WTC11 (cell line): ENCODE measurements around the gene OR4D10. TPM values are rescaled to one million over a fixed set of nuclear protein-coding genes. Genes with fewer than 3 reads are reported as not detected.
"Not testable (repeated sequence)": the region's sequence is repeated elsewhere in the genome, so short reads cannot be mapped to it uniquely, and the experiment has no call there.

ENCODE experiments used
- ATAC-seq: fragments of 200-7000 bp; cut with Tn5 transposase; 2 replicates; pipeline ENCODE4 v1.10.0; 2021; ENCODE audit warnings: mild to moderate bottlenecking, moderate library complexity
- CTCF ChIA-PET: fragments of 300-600 bp; sonication (Branson Sonifier 250); formaldehyde crosslinking; loops from one replicate; lab custom pipeline; 2021; ENCODE audit warnings: antibody characterized with exemption; lab: Charles Lee
- POLR2A ChIA-PET: fragments of 350-600 bp; sonication (Branson Sonifier 250); formaldehyde crosslinking; loops from one replicate; lab custom pipeline; 2021; ENCODE audit warnings: antibody characterized with exemption; lab: Charles Lee
- DNase-seq: peaks from one replicate; pipeline ENCODE4 v3.0.0; 2021; ENCODE audit warnings: low spot score
- H3K27ac Mint-ChIP-seq: 2 replicates; pipeline ENCODE4 v1.8.0; 2021; ENCODE audit warnings: mixed read lengths
- H3K27me3 Mint-ChIP-seq: 2 replicates; pipeline ENCODE4 v1.8.0; 2021; ENCODE audit warnings: low read depth, mild to moderate bottlenecking, moderate library complexity, mixed read lengths
- H3K36me3 Mint-ChIP-seq: 2 replicates; pipeline ENCODE4 v1.8.0; 2021; ENCODE audit warnings: mixed read lengths
- H3K4me1 Mint-ChIP-seq: 2 replicates; pipeline ENCODE4 v1.8.0; 2022; ENCODE audit warnings: mixed read lengths
- H3K4me3 Mint-ChIP-seq: 2 replicates; pipeline ENCODE4 v1.8.0; 2021; ENCODE audit warnings: mild to moderate bottlenecking, moderate library complexity, mixed read lengths
- H3K9me3 Mint-ChIP-seq: 2 replicates; pipeline ENCODE4 v1.8.0; 2021; ENCODE audit warnings: mixed read lengths
- ATF1 ChIP-seq: sonication (generic); formaldehyde crosslinking; IDR thresholded peaks from 2 replicates; pipeline ENCODE4 v1.8.1; 2023; ENCODE audit warnings: mild to moderate bottlenecking, moderate library complexity, missing genetic modification reagents
- CTCF ChIP-seq: fragments of 200-600 bp; IDR thresholded peaks from 2 replicates; pipeline ENCODE4 v1.8.0; 2022; ENCODE audit warnings: antibody characterized with exemption
- E2F5 ChIP-seq: sonication (generic); formaldehyde crosslinking; IDR thresholded peaks from 2 replicates; pipeline ENCODE4 v1.8.1; 2022; ENCODE audit warnings: mild to moderate bottlenecking, moderate library complexity, missing genetic modification reagents
- ELF4 ChIP-seq: sonication (generic); formaldehyde crosslinking; IDR thresholded peaks from 2 replicates; pipeline ENCODE4 v1.8.1; 2022; ENCODE audit warnings: low read depth, mild to moderate bottlenecking, moderate library complexity, missing genetic modification reagents
- ERG ChIP-seq: fragments of 250-450 bp; sonication (Bioruptor Pico); IDR thresholded peaks from 2 replicates; pipeline ENCODE4 v1.8.0; 2021; ENCODE audit warnings: mild to moderate bottlenecking
- ESRRA ChIP-seq: sonication (generic); formaldehyde crosslinking; IDR thresholded peaks from 2 replicates; pipeline ENCODE4 v1.8.1; 2022; ENCODE audit warnings: mild to moderate bottlenecking, missing genetic modification reagents, borderline replicate concordance
- FOXK1 ChIP-seq: sonication (generic); formaldehyde crosslinking; IDR thresholded peaks from 2 replicates; pipeline ENCODE4 v1.8.0; 2022; ENCODE audit warnings: mild to moderate bottlenecking, moderate library complexity, missing genetic modification reagents
- GTF2I ChIP-seq: fragments of 250-450 bp; sonication (Bioruptor Pico); conservative IDR thresholded peaks from 2 replicates; pipeline ENCODE4 v1.4.0; 2021; ENCODE audit warnings: mild to moderate bottlenecking
- JUN ChIP-seq: sonication (generic); formaldehyde crosslinking; IDR thresholded peaks from 2 replicates; pipeline ENCODE4 v1.8.0; 2023; ENCODE audit warnings: mild to moderate bottlenecking, missing genetic modification reagents
- OVOL2 ChIP-seq: fragments of 250-450 bp; sonication (Bioruptor Pico); IDR thresholded peaks from 2 replicates; pipeline ENCODE4 v1.9.0; 2021; ENCODE audit warnings: mild to moderate bottlenecking, borderline replicate concordance
- PRRX2 ChIP-seq: fragments of 250-450 bp; sonication (Bioruptor Pico); IDR thresholded peaks from 2 replicates; pipeline ENCODE4 v1.8.0; 2021; ENCODE audit warnings: mild to moderate bottlenecking
- SP1 ChIP-seq: sonication (generic); formaldehyde crosslinking; conservative IDR thresholded peaks from 2 replicates; pipeline ENCODE4 v1.8.1; 2022; ENCODE audit warnings: missing genetic modification reagents
- ZNF232 ChIP-seq: sonication (generic); formaldehyde crosslinking; IDR thresholded peaks from 2 replicates; pipeline ENCODE4 v1.8.0; 2022; ENCODE audit warnings: mild to moderate bottlenecking, missing genetic modification reagents
- ZNF317 ChIP-seq: sonication (generic); formaldehyde crosslinking; IDR thresholded peaks from 2 replicates; pipeline ENCODE4 v1.8.1; 2023; ENCODE audit warnings: low read depth, mild to moderate bottlenecking, moderate library complexity, missing genetic modification reagents, borderline replicate concordance
- ZNF396 ChIP-seq: fragments of 250-450 bp; sonication (Bioruptor Pico); IDR thresholded peaks from 2 replicates; pipeline ENCODE4 v1.8.0; 2021; ENCODE audit warnings: mild to moderate bottlenecking, moderate library complexity, borderline replicate concordance
- ZNF416 ChIP-seq: fragments of 250-450 bp; sonication (Bioruptor Pico); IDR thresholded peaks from 2 replicates; pipeline ENCODE4 v1.9.0; 2021; ENCODE audit warnings: mild to moderate bottlenecking, inconsistent platforms
- ZNF425 ChIP-seq: fragments of 250-450 bp; sonication (Bioruptor Pico); conservative IDR thresholded peaks from 2 replicates; pipeline ENCODE4 v1.9.0; 2021; ENCODE audit warnings: mild to moderate bottlenecking
- total RNA-seq: library from RNA; stranded (reverse); gene quantifications from 3 replicates; pipeline ENCODE4 v1.2.3, GENCODE V29; 2021
- TF ChIP-seq, protein P1 (sequence below): sonication (generic); formaldehyde crosslinking; IDR thresholded peaks from 2 replicates; pipeline ENCODE4 v1.8.1; 2022; ENCODE audit warnings: low read depth, mild to moderate bottlenecking, moderate library complexity, missing genetic modification reagents, borderline replicate concordance
- TF ChIP-seq, protein P2 (sequence below): sonication (generic); formaldehyde crosslinking; IDR thresholded peaks from 2 replicates; pipeline ENCODE4 v1.8.0; 2022; ENCODE audit warnings: mild to moderate bottlenecking, missing genetic modification reagents
- TF ChIP-seq, protein P3 (sequence below): sonication (generic); formaldehyde crosslinking; IDR thresholded peaks from 2 replicates; pipeline ENCODE4 v1.8.1; 2023; ENCODE audit warnings: mild to moderate bottlenecking, missing genetic modification reagents

OR4D10 gene
- total RNA-seq, 1 experiment from 2014 or later: not detected

DNA sequence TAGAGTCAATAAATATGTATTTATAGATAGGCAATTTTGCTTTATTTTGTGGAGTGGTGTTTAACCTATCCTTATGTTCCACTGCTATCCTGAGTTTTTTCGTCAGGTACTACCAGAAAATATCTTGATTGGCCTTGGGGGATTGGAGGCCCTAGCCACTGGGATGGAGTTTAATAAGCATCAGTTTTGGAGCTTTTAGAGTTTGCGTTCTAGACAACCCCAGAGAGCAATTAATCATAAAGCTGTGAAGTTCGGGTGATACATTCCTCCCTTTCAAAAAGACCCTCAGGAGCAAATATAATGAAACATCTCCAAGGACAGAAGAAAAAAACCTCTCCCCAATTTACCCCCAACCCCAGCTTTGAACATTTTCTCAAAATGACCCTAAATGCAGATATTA, 36.9 kb upstream of the OR4D10 start, which contains the start of gene OR5A1 (continued):
- TF ChIP-seq ERG: no peak
- TF ChIP-seq PRRX2 (CRISPR knock-in tag): no peak
- no peak for TF ChIP-seq ELF4
- TF ChIP-seq ZNF396 (CRISPR knock-in tag): no peak
- no peak for TF ChIP-seq ZNF232 (CRISPR knock-in tag)
- TF ChIP-seq, protein P1, sequence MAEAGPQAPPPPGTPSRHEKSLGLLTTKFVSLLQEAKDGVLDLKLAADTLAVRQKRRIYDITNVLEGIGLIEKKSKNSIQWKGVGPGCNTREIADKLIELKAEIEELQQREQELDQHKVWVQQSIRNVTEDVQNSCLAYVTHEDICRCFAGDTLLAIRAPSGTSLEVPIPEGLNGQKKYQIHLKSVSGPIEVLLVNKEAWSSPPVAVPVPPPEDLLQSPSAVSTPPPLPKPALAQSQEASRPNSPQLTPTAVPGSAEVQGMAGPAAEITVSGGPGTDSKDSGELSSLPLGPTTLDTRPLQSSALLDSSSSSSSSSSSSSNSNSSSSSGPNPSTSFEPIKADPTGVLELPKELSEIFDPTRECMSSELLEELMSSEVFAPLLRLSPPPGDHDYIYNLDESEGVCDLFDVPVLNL: no peak
- no peak for TF ChIP-seq ESRRA (CRISPR knock-in tag)
- no peak for TF ChIP-seq FOXK1 (CRISPR knock-in tag)
- TF ChIP-seq, protein P2, sequence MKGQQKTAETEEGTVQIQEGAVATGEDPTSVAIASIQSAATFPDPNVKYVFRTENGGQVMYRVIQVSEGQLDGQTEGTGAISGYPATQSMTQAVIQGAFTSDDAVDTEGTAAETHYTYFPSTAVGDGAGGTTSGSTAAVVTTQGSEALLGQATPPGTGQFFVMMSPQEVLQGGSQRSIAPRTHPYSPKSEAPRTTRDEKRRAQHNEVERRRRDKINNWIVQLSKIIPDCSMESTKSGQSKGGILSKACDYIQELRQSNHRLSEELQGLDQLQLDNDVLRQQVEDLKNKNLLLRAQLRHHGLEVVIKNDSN (CRISPR knock-in tag): no peak
- no peak for TF ChIP-seq GTF2I (CRISPR knock-in tag)

GRCh38 chr11:59437770-59438169, 35.3 kb upstream of the OR4D10 start:
- Mint-ChIP-seq H3K27ac (no peak overlapping the region), H3K27me3 (no peaks in the 10 kb centered on the region), H3K36me3 (no peaks in the 10 kb centered on the region), H3K4me1 (peaks cover 9% of the 10 kb centered on the region; the same call in 1 of the 2 replicates), H3K4me3 (no peak overlapping the region), H3K9me3 (no peaks in the 10 kb centered on the region)
- DNase-seq (peak; percentile 24), ATAC-seq (peak; percentile 91)
- TF ChIP-seq OVOL2: no peak
- no peak for TF ChIP-seq ATF1
- TF ChIP-seq, protein P3, sequence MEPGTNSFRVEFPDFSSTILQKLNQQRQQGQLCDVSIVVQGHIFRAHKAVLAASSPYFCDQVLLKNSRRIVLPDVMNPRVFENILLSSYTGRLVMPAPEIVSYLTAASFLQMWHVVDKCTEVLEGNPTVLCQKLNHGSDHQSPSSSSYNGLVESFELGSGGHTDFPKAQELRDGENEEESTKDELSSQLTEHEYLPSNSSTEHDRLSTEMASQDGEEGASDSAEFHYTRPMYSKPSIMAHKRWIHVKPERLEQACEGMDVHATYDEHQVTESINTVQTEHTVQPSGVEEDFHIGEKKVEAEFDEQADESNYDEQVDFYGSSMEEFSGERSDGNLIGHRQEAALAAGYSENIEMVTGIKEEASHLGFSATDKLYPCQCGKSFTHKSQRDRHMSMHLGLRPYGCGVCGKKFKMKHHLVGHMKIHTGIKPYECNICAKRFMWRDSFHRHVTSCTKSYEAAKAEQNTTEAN (CRISPR knock-in tag): no peak
- no peak for TF ChIP-seq ZNF425 (CRISPR knock-in tag)
- no peak for TF ChIP-seq ZNF416
- CTCF ChIA-PET: interaction anchor here (1.0 to 2.4 kb wide), 5 partner anchors 12 to 302 kb away, joined by 3 to 8 read pairs (median 5); partner anchors contain the start of genes DTX4 and OR5A2
- POLR2A ChIA-PET: no interaction called here

DNA sequence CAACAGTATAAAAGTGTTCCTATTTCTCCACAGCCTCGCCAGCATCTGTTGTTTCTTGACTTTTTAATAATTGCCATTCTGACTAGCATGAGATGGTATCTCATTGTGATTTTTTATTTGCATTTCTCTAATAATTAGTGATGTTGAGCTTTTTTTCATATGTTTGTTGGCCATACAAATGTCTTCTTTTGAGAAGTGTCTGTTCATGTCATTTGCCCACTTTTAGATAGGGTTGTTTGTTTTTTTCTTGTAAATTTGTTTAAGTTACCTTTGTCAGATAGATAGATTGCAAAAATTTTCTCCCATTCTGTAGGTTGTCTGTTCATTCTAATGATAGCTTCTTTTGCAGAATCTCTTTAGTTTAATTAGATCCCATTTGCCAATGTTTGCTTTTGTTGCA, 27.5 kb upstream of the OR4D10 start:
- Mint-ChIP-seq H3K9me3 (peaks cover 36% of the 10 kb centered on the region), H3K36me3 (peaks cover 13% of the 10 kb centered on the region)
- ATAC-seq, H3K4me1 Mint-ChIP-seq, H3K4me3 Mint-ChIP-seq, H3K27me3 Mint-ChIP-seq, CTCF ChIA-PET, POLR2A ChIA-PET, DNase-seq, H3K27ac Mint-ChIP-seq: not testable (repeated sequence)

DNA sequence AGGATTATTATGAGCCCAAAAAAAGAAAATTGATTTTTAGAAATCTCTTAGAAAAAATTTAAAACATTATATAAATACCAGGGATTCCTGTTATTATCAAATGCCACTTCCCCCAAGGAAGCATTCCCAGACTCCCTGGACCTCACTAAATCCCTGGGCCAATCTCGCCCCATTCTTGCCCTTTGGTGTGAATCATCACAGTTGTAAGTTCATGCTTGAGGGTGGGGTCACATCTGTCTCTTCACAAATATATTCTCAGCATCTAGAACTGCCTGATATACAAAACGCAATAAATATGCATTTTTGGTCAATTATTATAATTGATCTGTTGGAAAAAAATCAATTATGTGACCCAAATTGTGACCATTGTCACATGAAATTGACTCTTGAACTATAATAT, 24.6 kb upstream of the OR4D10 start:
- CTCF ChIA-PET: no interaction called here
- no peaks in the 10 kb centered on the region for H3K4me1 Mint-ChIP-seq
- TF ChIP-seq ZNF317 (CRISPR knock-in tag) (no peak), E2F5 (CRISPR knock-in tag) (no peak), SP1 (CRISPR knock-in tag) (no peak), FOXK1 (CRISPR knock-in tag) (no peak), CTCF (no peak), ZNF416 (no peak), JUN (no peak)

More for the DNA sequence above, 24.6 kb upstream of the OR4D10 start:
- peaks cover 13% of the 10 kb centered on the region for H3K36me3 Mint-ChIP-seq
- no peak overlapping the region for H3K27ac Mint-ChIP-seq
- H3K27me3 Mint-ChIP-seq: peaks cover 2% of the 10 kb centered on the region; the same call in 1 of the 2 replicates
- ATAC-seq: no peak
- no peak for DNase-seq
- H3K4me3 Mint-ChIP-seq: no peak overlapping the region
- peaks cover 35% of the 10 kb centered on the region for H3K9me3 Mint-ChIP-seq
- POLR2A ChIA-PET: no interaction called here
